SW480 (cell line): ENCODE data around the gene GATAD2A.

Experiments used
- DNase-seq: peaks from one replicate; pipeline ENCODE4 v3.0.0-alpha.2; 2016; ENCODE audit warnings: low spot score

The GATAD2A gene

GRCh38 chr19:19422156-19422555, 16.7 kb downstream of the GATAD2A start:
- DNase-seq, result no peak

GRCh38 chr19:19423322-19423721, 17.8 kb downstream of the GATAD2A start:
- no peak for DNase-seq

GRCh38 chr19:19425170-19425875, 19.8 kb downstream of the GATAD2A start:
- DNase-seq, result no peak

- DNase-seq, result no peak
Measured at GRCh38 chr19:19426216-19426615, 20.7 kb downstream of the GATAD2A start.

- no peak for DNase-seq
Measured at GRCh38 chr19:19426799-19427198, 21.3 kb downstream of the GATAD2A start.

- no peak for DNase-seq
Measured at GRCh38 chr19:19427302-19427701, 21.8 kb downstream of the GATAD2A start.

- DNase-seq, result no peak
Measured at GRCh38 chr19:19427944-19428343, 22.5 kb downstream of the GATAD2A start.

GRCh38 chr19:19428746-19429145, 23.3 kb downstream of the GATAD2A start:
- no peak for DNase-seq

GRCh38 chr19:19429361-19429760, 23.9 kb downstream of the GATAD2A start:
- no peak for DNase-seq

- DNase-seq, result no peak
Measured at GRCh38 chr19:19432732-19433131, 27.3 kb downstream of the GATAD2A start.

GRCh38 chr19:19433666-19434213, 28.3 kb downstream of the GATAD2A start:
- DNase-seq, result no peak

- no peak for DNase-seq
Measured at GRCh38 chr19:19434483-19435045, 29.1 kb downstream of the GATAD2A start.

- DNase-seq, result no peak
Measured at GRCh38 chr19:19436137-19436691, 30.7 kb downstream of the GATAD2A start.

- no peak for DNase-seq
Measured at GRCh38 chr19:19438366-19439175, 33.1 kb downstream of the GATAD2A start.

- DNase-seq, result no peak
Measured at GRCh38 chr19:19439176-19439482, 33.7 kb downstream of the GATAD2A start.

- no peak for DNase-seq
Measured at GRCh38 chr19:19443283-19443682, 37.8 kb downstream of the GATAD2A start.

GRCh38 chr19:19443902-19444680, 38.6 kb downstream of the GATAD2A start:
- DNase-seq, result no peak

- DNase-seq, result no peak
Measured at GRCh38 chr19:19444681-19445155, 39.2 kb downstream of the GATAD2A start.

GRCh38 chr19:19445288-19445687, 39.8 kb downstream of the GATAD2A start:
- no peak for DNase-seq

GRCh38 chr19:19445911-19446361, 40.5 kb downstream of the GATAD2A start:
- no peak for DNase-seq

GRCh38 chr19:19446655-19447437, 41.4 kb downstream of the GATAD2A start:
- DNase-seq, result no peak
